ENCODE results near the gene GPR150.

The GPR150 gene

DNA sequence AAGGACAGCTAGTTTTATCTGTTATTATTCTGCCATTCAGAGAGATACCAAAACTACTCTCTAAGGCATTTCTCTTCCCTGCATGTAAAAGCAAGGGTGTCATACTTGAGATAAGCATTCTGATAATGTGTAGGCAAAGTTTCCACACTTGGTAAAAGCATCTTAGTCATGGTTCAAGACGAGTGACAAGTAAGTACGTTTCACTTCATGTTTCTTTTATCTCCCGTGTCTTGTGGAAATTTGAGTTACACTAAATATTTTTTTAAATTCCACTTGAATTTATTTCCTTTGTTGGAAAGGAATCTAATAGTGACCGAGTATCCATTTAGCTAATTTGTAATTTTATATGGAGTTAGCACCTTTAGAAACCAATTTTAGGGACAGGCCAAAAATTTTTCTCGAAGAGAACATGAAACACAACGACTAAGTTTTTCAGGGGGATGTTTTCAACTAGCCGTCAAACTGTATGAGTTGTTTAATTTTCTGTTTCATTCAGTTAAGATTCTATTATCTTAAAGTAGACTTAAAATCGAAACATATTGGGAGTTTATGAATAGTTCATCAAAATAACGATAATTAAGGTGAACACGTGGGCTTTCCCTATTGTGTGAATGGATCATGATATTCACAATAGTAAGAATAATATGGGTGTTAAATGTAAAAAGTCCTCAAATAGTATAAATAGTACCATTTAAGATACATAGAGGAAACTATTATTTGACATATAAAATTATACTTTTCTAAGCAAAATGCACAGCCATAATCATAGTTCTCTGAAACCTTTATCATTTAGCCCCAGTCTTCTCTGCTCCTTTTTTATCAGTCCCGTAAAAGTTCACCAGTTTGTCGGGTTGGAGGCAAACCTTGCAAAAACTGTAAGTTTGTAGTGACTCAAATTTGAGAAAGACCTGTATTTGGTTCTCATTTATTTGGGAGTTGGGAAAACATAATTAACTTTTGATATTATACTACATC lies 28.3 kb downstream of the GPR150 start:
- no peak for DNase-seq (ENCODE audit: low read depth in 2 of 2, low spot score in 1 of 2)

DNA sequence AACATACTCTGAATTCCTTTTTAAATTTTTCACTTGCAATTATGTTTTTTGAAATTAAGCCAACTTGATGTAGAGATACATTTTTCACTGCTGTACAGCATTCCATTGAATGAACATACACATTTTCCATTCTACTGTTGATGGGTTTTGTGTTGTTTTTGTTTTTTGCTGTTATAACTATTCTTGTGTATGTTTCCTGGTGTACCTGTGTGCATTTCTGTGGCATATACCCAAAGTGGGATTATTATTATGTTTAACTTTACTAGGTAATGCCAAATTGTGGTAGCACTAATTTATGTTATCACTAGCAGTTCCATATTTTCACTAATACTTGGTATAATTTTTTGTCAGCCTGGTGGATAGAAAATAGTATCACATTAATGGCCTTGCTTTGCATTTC lies 29.4 kb downstream of the GPR150 start:
- no peak for DNase-seq (ENCODE audit: low read depth in 2 of 2, low spot score in 1 of 2)

DNA sequence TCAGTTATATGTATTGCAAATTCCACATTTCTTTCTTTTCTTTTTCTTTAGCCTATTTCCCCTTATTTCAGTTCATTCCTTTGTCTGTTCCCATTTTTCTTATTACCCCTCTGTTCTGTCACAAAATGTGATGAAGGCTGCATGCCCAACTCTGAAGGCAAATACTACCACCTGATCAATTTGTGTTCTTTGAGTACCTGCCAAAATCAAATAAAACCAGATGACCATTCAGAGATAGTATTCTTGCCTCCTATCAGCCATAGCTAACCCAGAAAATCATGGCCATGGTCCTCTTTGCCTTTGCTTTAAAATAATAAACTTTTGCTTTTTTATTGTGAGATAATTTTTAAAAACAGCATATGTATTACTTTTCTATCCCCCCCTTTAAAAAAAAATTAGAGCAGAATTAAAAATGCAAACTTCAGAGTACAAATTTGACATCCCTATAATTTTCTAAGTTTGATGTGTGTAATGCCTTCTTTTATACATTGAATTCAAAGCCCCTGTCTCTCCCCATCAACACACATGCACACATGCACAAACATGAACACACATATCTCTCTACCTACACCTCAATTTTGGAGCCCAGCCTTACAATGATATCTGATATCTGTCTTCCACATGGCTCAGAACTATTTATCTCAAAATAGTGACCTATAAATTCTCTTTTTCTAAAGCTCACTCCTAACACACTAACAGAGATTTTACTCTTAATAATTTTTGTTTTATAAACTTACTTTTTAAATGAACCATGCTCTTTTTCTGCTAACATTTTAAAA lies 30.1 kb downstream of the GPR150 start:
- no peak for DNase-seq (ENCODE audit: low read depth in 2 of 2, low spot score in 1 of 2)

DNA sequence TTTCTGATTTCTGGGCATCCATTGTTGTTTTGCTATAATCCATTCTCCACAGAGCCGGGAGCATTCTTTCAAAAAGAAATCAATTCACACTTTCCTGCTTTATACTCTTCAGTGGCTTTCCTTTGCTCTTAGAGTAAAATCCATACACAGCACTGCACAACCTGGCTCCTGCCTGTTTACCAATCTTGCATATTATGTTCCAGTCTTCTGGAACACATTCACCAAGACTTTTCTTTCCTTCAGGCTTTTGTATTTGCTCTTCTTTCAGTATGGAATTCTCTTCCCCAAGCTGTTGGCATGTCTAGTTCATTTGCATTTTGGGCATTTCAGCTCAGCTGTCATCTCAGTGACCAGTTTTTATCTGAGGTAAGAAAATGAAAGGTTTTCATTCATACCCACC lies 33.0 kb downstream of the GPR150 start:
- no peak for DNase-seq (ENCODE audit: low read depth in 2 of 2, low spot score in 1 of 2)

DNA sequence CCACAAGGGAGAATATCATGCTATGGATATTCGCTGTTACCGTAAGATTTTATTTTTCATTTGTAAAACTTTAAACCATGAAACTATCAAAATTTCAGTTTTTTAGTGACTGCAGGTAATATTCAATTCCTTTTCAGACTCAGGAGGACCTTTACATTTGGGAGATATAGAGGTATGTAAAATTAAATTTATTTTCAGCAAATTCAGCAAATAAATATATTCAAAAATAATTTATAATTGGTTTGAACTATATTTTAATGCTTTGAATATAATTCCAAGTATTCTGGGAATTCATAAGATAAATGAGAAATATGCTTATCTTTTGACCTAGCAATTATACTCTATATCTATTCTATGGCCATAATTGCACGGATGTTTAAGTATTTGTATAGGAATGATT lies 34.3 kb downstream of the GPR150 start:
- no peak for DNase-seq (ENCODE audit: low read depth in 2 of 2, low spot score in 1 of 2)

DNA sequence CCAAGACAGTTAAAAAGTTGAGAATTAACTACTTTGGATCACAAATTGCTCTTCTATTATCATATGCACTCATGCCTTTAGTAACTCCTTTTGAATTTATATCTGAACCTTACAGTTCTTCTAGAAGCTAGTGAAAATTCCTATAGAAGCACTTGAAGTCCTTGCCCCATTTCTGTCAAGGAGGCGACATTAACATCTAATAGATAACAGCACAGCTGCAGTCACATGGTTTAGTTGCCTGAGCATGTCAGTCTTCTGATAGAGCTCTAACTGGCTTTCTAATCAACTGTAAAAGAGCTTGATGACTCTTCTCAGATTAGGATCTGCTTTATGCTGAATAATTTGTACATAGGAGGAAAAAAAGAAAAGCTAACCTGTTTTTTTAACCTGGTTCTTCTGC lies 35.7 kb downstream of the GPR150 start:
- DNase-seq (ENCODE audit: low read depth in 2 of 2, low spot score in 1 of 2): no peak

DNA sequence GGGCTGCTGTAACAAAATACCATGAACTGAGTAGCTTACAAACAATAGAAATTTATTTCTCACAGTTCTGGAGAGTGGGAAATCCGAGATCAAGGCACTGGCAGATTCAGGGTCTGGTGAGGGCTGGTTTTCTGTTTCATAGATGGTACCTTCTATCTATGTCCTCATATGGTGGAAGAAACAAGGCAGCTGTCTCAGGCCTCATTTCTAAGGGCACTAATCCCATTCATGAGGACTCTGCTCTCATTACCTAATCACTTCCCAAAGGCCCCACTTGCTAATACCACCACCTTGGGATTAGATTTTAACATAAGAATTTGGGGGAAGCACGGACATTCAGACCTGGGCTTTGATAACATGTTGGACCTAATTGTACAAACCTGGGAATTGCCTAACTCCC lies 40.2 kb downstream of the GPR150 start:
- DNase-seq (ENCODE audit: low read depth in 2 of 2, low spot score in 1 of 2): no peak

DNA sequence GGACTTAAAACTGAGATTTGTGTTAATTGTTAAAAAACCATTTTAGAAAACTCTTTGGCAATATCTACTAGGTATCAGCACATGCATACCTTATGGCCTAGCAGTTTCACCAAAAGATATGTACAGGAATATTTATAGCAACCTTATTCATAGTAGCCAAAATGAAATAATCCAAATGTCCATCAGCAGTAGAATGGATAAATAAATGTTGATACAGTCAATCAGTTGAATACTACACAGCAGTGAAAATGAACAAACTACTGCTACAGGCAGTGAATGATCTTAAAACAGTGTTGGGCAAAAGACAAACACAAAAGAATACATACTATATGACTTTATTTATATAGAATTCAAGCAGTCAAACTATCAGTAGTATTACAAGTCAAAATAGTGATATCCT lies 43.1 kb downstream of the GPR150 start:
- no peak for DNase-seq (ENCODE audit: low read depth in 2 of 2, low spot score in 1 of 2)

DNA sequence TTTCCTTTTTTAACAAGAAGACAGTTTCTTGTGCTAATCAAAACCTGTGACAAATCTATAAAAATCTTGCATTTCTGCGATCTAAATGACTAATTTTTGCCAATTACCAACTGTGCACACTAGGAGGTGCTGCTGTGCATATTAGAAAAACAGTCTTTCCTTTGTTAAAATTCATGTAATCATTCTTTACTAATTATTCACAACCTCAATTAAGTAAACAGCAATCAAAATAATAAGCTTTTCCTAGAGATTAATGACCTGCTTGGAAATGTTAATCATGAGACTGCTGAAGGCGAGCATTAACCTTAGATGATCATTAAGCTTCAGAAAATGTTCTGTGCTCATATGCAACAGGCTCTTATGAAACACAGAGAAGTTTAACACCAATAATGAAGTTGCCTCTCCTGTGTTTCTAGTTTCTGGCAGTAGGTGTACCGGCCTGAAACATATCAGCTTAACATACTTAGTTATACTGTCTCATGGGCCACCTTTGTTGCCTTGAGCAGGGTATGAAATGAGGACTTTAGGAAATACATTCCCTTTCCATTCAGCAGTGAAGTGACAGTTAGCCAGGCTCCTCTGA lies 44.4 kb downstream of the GPR150 start:
- DNase-seq (ENCODE audit: low read depth in 2 of 2, low spot score in 1 of 2): no peak

DNA sequence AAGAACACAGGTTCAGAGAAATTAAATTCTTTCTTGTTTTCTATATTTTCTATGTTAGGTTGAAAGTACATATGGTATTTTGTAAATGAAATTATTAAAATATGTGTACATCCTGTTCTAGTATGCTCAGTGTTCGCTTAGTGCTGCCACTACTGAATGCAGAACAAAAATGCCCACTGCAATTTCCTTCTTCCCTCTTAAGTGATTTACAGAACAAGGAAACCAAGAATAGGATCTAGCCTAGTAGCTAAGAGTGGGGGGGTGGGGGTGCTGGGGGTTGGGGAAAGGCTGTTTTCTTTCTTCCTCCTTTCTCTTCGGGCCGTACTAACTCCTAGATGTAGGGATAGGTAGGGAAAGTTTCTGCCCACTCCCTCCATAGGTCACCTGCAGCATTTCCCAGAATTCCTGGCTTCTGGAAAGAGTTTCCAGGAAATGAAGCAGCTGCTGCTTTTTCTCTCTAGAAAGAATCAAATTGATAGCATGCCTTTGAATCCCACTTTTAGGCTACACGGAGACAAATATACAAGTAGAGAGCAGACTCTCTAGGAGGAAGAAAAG lies 47.3 kb downstream of the GPR150 start:
- no peak for DNase-seq (ENCODE audit: low read depth in 2 of 2, low spot score in 1 of 2)

DNA sequence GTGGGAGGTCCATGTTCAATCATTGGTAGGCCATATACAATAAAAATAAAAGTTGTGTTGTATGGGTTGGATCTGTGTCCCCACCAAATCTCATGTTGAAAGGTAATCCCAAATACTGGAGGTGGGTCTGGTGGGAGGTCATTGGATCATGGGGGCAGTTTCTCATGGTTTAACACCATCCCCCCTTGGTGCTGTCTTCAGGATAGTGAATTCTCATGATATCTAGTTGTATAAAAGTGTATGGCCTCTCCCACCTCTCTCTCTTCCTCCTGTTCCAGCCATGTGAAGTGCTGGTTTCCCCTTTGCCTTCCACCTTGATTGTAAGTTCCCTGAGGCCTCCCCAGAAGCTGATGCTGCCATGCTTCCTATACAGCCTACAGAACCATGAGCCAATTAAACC lies 47.8 kb downstream of the GPR150 start:
- DNase-seq (ENCODE audit: low read depth in 2 of 2, low spot score in 1 of 2): no peak

DNA sequence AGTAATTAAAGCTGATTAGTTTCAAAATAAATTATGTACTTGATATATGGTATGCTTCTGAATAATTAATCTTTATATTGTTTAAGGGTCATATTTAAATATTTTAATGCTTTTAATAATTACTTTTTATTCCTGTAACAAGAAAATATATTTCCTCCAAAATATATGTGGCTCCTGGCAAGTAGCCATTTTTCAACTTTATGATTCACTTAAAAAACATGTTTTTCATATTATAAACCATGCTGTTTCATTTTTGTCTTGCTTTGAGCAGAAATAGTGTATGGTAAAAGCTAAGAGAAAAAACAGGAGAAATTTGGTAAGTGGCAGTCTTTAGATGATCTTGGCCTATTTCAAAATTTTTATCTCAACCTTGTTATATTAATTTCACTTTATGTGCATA lies 48.3 kb downstream of the GPR150 start:
- no peak for DNase-seq (ENCODE audit: low read depth in 2 of 2, low spot score in 1 of 2)

DNA sequence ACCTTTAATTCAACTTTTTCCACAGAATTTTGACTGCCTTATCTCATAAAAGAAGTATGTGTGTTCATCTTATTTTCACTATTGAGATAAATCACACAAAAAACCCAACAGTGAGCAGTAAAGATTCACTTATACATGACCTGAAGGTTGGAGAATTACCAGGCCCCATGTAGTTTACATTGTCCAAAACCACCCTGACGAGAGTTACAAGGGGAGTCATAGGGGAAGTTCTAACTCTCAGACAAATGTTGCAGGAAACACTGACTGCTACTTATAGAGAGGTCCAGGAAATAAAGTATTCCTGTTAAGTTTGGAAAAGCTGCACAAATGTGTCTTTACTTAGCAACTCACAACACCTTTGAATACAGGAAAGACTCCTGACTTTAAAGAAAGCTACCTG lies 48.8 kb downstream of the GPR150 start:
- no peak for DNase-seq (ENCODE audit: low read depth in 2 of 2, low spot score in 1 of 2)

DNA sequence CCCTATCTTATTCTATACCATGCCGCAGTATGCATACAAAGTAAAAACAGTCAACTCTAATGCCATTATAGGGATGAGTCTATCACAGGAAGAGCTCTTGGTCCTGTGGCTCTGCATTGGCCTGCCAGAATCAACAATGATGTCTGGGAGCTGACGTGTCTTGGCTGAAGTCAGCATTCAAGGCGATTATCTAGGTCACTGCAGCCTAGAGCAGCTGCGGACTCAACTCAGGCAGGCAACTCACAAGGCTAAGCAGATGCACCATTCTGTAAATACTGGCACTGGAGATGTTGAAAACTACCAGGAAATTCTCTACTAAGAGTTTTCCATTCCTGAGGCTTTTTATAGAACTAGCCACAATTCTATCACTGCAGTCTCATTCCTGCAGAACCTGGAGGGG lies 49.7 kb downstream of the GPR150 start:
- DNase-seq (ENCODE audit: low read depth in 2 of 2, low spot score in 1 of 2): no peak

DNA sequence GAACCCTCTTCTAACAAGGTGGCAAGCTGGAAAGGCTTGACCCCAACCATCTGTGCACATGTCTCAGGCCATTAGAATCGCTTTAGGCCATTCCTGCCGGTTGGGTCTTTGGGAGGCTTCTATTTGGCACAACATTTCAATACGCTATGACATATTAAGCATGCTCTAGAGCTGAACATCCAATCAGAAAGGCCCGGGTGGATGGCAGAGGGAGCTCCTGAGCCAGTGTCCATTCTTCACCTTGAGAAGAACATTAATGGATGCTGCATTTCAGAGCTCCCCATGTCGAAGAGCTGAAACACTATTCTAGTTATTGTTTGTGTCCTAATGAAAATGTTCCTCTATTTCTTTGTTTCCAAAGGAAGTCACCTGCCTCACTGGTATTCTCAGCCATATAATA lies 50.1 kb downstream of the GPR150 start:
- no peak for DNase-seq (ENCODE audit: low read depth in 2 of 2, low spot score in 1 of 2)

DNA sequence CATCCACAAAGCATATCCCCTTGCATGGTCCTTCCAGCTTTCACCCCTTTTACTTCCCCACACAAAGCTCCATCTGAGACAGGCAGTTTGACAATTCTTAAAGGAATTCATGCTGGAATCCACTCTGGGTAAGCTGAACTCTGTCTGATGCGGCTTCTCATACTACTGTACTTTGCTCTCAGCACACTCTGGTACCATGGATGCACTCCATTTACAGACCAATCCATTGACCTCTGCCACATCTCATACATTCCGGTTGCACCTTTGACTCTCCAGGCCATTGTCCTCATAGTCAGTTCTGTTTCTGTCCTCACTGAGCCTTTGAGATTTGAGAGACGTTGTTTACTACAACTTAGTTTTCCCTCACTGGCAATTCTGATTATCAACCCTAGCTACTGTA lies 50.7 kb downstream of the GPR150 start:
- DNase-seq (ENCODE audit: low read depth in 2 of 2, low spot score in 1 of 2): no peak
